ENCODE results near the gene TPPP.

DNA sequence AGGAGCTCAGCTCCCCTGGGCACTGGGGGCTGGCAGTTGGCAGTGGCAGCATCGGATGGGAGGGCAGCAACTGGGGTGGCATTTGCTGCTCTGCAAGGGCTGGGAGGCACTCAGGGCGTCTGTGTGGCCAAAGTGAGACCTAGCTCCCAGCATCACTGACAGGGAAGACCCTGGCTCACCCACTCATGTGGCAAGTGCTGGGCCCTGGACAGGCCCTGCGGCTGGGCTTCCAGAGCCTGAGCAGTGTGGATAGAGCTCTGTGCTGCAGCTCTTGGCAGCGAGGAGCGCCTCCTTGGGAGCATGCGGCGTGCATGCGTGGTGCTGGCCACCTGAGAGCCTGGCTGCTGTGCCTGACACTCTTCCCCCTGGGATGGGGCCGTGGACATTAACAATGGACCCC is 70.8 kb downstream of the TPPP start:
- TF ChIP-seq CTCF (IDR thresholded peaks at IDR 0.05) (no peak), CREB1 (CRISPR knock-in tag; IDR thresholded peaks at IDR 0.05) (no peak), TEAD4 (CRISPR knock-in tag; IDR thresholded peaks at IDR 0.05) (no peak), ZNF121 (CRISPR knock-in tag; IDR thresholded peaks at IDR 0.05) (no peak), NFE2L1 (CRISPR knock-in tag; IDR thresholded peaks at IDR 0.05) (no peak), E2F1 (CRISPR knock-in tag; IDR thresholded peaks at IDR 0.05) (no peak), SMAD3 (CRISPR knock-in tag; IDR thresholded peaks at IDR 0.05; ENCODE audit: borderline replicate concordance) (no peak), NR1H2 (CRISPR knock-in tag; IDR thresholded peaks at IDR 0.05) (no peak)
- TF ChIP-seq, protein P1, sequence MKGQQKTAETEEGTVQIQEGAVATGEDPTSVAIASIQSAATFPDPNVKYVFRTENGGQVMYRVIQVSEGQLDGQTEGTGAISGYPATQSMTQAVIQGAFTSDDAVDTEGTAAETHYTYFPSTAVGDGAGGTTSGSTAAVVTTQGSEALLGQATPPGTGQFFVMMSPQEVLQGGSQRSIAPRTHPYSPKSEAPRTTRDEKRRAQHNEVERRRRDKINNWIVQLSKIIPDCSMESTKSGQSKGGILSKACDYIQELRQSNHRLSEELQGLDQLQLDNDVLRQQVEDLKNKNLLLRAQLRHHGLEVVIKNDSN (CRISPR knock-in tag; IDR thresholded peaks at IDR 0.05) = no peak
- TF ChIP-seq, protein P2, sequence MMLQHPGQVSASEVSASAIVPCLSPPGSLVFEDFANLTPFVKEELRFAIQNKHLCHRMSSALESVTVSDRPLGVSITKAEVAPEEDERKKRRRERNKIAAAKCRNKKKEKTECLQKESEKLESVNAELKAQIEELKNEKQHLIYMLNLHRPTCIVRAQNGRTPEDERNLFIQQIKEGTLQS (CRISPR knock-in tag; conservative IDR thresholded peaks at IDR 0.05) = no peak
- TF ChIP-seq, protein P3, sequence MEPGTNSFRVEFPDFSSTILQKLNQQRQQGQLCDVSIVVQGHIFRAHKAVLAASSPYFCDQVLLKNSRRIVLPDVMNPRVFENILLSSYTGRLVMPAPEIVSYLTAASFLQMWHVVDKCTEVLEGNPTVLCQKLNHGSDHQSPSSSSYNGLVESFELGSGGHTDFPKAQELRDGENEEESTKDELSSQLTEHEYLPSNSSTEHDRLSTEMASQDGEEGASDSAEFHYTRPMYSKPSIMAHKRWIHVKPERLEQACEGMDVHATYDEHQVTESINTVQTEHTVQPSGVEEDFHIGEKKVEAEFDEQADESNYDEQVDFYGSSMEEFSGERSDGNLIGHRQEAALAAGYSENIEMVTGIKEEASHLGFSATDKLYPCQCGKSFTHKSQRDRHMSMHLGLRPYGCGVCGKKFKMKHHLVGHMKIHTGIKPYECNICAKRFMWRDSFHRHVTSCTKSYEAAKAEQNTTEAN (CRISPR knock-in tag; IDR thresholded peaks at IDR 0.05) = no peak
- TF ChIP-seq, protein P4, sequence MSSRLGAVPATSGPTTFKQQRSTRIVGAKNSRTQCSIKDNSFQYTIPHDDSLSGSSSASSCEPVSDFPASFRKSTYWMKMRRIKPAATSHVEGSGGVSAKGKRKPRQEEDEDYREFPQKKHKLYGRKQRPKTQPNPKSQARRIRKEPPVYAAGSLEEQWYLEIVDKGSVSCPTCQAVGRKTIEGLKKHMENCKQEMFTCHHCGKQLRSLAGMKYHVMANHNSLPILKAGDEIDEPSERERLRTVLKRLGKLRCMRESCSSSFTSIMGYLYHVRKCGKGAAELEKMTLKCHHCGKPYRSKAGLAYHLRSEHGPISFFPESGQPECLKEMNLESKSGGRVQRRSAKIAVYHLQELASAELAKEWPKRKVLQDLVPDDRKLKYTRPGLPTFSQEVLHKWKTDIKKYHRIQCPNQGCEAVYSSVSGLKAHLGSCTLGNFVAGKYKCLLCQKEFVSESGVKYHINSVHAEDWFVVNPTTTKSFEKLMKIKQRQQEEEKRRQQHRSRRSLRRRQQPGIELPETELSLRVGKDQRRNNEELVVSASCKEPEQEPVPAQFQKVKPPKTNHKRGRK (CRISPR knock-in tag; IDR thresholded peaks at IDR 0.05; ENCODE audit: borderline replicate concordance) = no peak
- TF ChIP-seq, protein P5, sequence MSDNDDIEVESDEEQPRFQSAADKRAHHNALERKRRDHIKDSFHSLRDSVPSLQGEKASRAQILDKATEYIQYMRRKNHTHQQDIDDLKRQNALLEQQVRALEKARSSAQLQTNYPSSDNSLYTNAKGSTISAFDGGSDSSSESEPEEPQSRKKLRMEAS (CRISPR knock-in tag; IDR thresholded peaks at IDR 0.05) = no peak
